Measurements from ENCODE around the gene METTL16.

GRCh38 chr17:2542056-2542455 lies 30.4 kb upstream of the METTL16 start:
- TF ChIP-seq, protein P1, sequence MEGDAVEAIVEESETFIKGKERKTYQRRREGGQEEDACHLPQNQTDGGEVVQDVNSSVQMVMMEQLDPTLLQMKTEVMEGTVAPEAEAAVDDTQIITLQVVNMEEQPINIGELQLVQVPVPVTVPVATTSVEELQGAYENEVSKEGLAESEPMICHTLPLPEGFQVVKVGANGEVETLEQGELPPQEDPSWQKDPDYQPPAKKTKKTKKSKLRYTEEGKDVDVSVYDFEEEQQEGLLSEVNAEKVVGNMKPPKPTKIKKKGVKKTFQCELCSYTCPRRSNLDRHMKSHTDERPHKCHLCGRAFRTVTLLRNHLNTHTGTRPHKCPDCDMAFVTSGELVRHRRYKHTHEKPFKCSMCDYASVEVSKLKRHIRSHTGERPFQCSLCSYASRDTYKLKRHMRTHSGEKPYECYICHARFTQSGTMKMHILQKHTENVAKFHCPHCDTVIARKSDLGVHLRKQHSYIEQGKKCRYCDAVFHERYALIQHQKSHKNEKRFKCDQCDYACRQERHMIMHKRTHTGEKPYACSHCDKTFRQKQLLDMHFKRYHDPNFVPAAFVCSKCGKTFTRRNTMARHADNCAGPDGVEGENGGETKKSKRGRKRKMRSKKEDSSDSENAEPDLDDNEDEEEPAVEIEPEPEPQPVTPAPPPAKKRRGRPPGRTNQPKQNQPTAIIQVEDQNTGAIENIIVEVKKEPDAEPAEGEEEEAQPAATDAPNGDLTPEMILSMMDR (IDR thresholded peaks at IDR 0.05) = no peak
- TF ChIP-seq POLR2A (IDR thresholded peaks at IDR 0.05) = no peak
